Epidermal melanocyte (primary cell): ENCODE data around the gene ATRX.
"Not testable (repeated sequence)": the region's sequence is repeated elsewhere in the genome, so short reads cannot be mapped to it uniquely, and the experiment has no call there.

Experiments
- DNase-seq: peaks from one replicate; pipeline ENCODE4 v3.0.0; 2011; ENCODE audit warnings: low spot score; ENCODE audit not compliant: insufficient read length

The ATRX gene

GRCh38 chrX:77500164-77500563 is 285.9 kb downstream of the ATRX start:
- DNase-seq = not testable (repeated sequence)

DNA sequence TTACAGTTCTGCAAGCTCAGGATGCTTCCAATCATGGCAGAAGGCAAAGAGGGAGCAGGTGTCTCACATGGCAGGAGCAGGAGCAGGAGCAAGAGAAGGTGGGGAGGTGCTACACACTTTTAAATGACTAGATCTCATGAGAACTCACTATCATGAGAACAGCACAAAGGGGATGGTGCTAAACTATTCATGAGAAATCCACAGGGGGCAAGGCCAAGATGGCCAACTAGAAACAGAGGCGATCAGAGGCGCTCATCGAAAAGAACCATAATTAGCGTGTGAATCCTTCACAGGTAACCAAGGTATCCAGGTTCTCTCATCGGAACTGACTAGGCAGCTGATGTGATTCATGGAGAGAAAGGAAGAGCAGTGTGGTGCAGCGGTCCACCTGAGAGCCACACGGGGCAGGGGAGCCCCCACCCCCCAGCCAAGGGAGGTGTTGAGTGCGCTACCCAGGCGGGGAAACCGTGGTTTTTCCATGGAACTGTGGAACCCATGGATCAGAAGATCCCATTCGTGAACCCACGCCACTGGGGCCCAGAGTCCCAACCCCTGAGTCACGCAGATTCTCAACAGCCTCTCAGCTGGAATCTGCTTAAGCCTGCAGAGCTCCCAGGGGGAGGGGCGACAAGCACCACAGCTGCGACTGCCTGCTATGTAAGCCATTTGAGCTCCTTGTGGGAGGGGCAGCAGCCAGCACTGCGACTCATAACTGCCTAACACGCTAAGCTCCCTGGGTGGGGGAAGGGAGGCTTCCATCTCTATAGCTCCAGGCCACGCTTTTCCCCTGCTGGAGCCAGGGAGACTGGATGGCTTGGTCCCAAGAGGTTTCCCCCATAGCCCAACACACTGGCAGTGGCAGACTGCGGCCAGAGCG is 292.1 kb downstream of the ATRX start:
- no peak for DNase-seq

DNA sequence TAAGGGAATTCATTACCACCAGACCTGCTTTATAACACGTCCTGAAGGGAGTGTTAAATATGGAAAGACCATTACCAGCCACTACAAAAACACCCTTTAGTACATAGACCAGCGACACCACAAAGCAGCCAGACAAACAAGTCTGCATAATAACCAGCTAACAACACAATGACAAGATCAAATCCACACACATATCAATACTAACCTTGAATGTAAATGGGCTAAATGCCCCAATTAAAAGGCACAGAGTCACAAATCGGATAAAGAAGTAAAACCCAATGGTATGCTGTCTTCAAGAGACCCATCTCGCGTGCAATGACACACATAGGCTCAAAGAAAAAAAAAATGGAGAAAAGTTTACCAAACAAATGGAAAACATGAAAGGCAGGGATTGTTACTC is 302.0 kb downstream of the ATRX start:
- no peak for DNase-seq

DNA sequence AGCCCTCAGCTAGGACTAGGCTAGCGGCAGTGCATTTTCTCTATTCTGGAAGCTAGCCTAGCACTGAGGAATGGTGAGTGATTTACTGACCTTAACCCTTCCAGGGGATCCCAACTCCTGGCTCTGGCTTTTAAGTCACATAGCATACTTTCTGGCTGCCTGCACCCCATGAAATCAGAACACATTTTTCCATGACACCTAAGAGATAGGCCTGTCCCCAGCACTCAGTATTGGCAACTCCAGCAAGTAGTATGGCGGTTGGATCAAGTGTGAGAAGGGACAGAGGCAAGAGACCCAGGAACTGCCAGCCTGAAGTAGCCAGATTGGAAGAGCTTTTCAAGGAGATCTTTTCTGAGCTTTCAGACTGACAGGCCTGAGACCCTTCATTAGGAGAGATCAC is 330.6 kb downstream of the ATRX start:
- no peak for DNase-seq
